MG63 (cell line): ENCODE data around the gene KLHL7. TPM values are rescaled to one million over a fixed set of nuclear protein-coding genes. Genes with fewer than 3 reads are reported as not detected.
"Not testable (repeated sequence)": the region's sequence is repeated elsewhere in the genome, so short reads cannot be mapped to it uniquely, and the experiment has no call there.

Experiments used
- DNase-seq: peaks from one replicate; pipeline ENCODE4 v3.0.0-alpha.2; 2020
- H3K27me3 ChIP-seq: fragments of 250-450 bp; sonication (Bioruptor Pico); 2 replicates; pipeline ENCODE4 v1.5.1; 2020; ENCODE audit warnings: mild to moderate bottlenecking, moderate library complexity
- H3K36me3 ChIP-seq: fragments of 250-450 bp; sonication (Bioruptor Pico); 2 replicates; pipeline ENCODE4 v1.5.1; 2020; ENCODE audit warnings: mild to moderate bottlenecking, moderate library complexity
- H3K4me3 ChIP-seq: fragments of 250-450 bp; sonication (Bioruptor Pico); 2 replicates; pipeline ENCODE4 v1.5.1; 2020; ENCODE audit warnings: mild to moderate bottlenecking, moderate library complexity
- H3K9me3 ChIP-seq: fragments of 250-450 bp; sonication (Bioruptor Pico); 2 replicates; pipeline ENCODE4 v1.5.1; 2020; ENCODE audit warnings: mild to moderate bottlenecking, moderate library complexity
- total RNA-seq: library from RNA; depleted of rRNA; stranded (reverse); fragments of >200 nt; shearing (Covaris generic); gene quantifications from 2 replicates; pipeline ENCODE4 v1.2.3, GENCODE V29; 2014; ENCODE audit warnings: low replicate concordance

KLHL7 gene
- total RNA-seq, 1 experiment from 2014 or later: 16.2 TPM

GRCh38 chr7:23100697-23101096 is 4.9 kb upstream of the KLHL7 start:
- peaks cover 5% of the 10 kb centered on the region; the same call in 1 of the 2 replicates for H3K36me3 ChIP-seq
- no peak for DNase-seq
- H3K27me3 ChIP-seq: no peaks in the 10 kb centered on the region
- H3K9me3 ChIP-seq: peaks cover 17% of the 10 kb centered on the region
- H3K4me3 ChIP-seq: no peak overlapping the region

DNA sequence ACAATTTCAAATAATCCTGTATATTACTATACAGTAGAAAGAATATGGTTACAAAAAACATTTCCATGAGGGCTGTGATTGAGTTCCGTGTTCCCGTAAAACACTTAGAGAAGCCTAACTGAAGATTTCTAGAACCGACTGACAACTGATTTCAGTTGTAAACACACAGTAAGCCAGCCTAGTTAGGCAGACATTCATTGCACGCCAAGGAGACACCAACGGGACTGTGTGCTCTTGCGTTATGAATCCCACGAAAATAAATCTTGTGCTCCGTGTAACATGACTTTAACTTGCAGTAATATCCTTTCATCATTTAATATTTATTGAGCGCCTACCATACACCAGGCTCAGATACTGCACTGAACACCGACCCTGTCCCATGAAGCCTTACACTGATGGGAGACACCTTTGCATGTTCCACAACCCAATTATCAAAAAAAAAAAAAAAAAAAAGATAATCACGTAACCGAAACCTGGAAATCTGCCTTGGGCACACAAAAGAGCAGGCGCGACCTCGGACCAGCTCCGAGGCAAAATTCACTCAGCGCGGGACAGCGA is 420 bp upstream of the KLHL7 start:
- Histone ChIP-seq H3K27me3 (no peaks in the 10 kb centered on the region), H3K9me3 (peaks cover 14% of the 10 kb centered on the region), H3K36me3 (peaks cover 5% of the 10 kb centered on the region; the same call in 1 of the 2 replicates), H3K4me3 (peak overlapping the region; percentile 83)
- DNase-seq: no peak

- H3K4me3 ChIP-seq: peak overlapping the region; percentile 83
- H3K36me3 ChIP-seq: peaks cover 5% of the 10 kb centered on the region; the same call in 1 of the 2 replicates
- DNase-seq: peak; percentile 50
- H3K9me3 ChIP-seq: peaks cover 14% of the 10 kb centered on the region
- no peaks in the 10 kb centered on the region for H3K27me3 ChIP-seq
These were observed 655 bp downstream of the KLHL7 start for GRCh38 chr7:23106057-23106822.

- no peaks in the 10 kb centered on the region for H3K27me3 ChIP-seq
- DNase-seq: no peak
- peaks cover 5% of the 10 kb centered on the region; the same call in 1 of the 2 replicates for H3K36me3 ChIP-seq
- H3K9me3 ChIP-seq: peaks cover 10% of the 10 kb centered on the region
- peak overlapping the region; percentile 83 for H3K4me3 ChIP-seq
These were observed 1.5 kb downstream of the KLHL7 start for GRCh38 chr7:23106823-23107663.

- peaks cover 3% of the 10 kb centered on the region for H3K9me3 ChIP-seq
- H3K36me3 ChIP-seq: peaks cover 4% of the 10 kb centered on the region; the same call in 1 of the 2 replicates
- DNase-seq: no peak
- H3K4me3 ChIP-seq: peak overlapping the region; percentile 83
- no peaks in the 10 kb centered on the region for H3K27me3 ChIP-seq
These were observed 2.2 kb downstream of the KLHL7 start for GRCh38 chr7:23107781-23108180.

DNA sequence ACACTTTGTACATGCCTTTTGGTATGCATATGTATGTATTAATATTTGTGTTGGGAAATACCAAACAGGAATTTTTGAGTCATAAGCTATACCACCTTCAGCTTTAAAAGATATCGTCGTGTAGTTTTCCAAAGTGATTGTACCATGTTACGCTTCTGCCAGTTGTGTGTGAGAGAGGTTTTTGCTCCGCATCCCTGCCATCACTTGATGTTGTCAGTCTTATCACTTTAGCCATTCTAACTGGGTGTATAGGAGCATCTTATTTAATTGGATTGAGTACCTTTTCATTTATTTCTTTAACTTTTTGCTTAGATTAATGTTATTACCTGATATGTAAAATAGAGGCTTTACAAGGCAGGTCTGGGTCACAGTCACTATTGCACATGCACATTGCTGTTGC is 3.4 kb downstream of the KLHL7 start:
- no peaks in the 10 kb centered on the region for H3K36me3 ChIP-seq
- DNase-seq: no peak
- no peak overlapping the region for H3K4me3 ChIP-seq
- no peaks in the 10 kb centered on the region for H3K27me3 ChIP-seq
- no peaks in the 10 kb centered on the region for H3K9me3 ChIP-seq

GRCh38 chr7:23109470-23109869 is 3.9 kb downstream of the KLHL7 start:
- no peak for DNase-seq
- Histone ChIP-seq H3K36me3 (no peaks in the 10 kb centered on the region), H3K27me3 (no peaks in the 10 kb centered on the region), H3K4me3 (no peak overlapping the region), H3K9me3 (no peaks in the 10 kb centered on the region)

- Histone ChIP-seq H3K4me3 (no peak overlapping the region), H3K9me3 (no peaks in the 10 kb centered on the region), H3K36me3 (no peaks in the 10 kb centered on the region), H3K27me3 (no peaks in the 10 kb centered on the region)
- peak; percentile 58 for DNase-seq
These were observed 9.3 kb downstream of the KLHL7 start for GRCh38 chr7:23114896-23115295.

DNA sequence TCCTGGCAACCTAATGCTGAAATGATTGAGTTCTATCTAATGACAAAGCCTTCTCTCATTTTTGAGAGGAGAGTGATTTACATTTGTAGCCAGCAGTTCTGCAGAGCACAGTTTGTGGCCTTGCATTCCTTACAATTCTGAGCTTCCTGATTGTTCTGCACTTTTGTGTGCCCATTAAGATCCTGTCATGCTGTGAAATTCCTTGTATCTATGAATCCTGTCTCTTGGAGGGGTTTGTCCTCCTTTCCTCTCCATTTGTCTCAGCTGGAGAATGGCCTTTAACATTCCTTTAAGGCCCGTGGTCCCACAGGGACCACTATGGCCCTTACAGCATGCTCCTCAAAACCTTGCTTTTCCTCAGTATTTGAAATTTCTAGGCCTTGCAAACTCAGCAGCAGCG is 10.4 kb downstream of the KLHL7 start:
- DNase-seq: no peak

GRCh38 chr7:23117841-23118240 is 12.3 kb downstream of the KLHL7 start:
- DNase-seq: no peak
- Histone ChIP-seq H3K36me3 (no peaks in the 10 kb centered on the region), H3K27me3 (no peaks in the 10 kb centered on the region), H3K9me3 (no peaks in the 10 kb centered on the region), H3K4me3 (no peak overlapping the region)

More for the DNA sequence above, 10.4 kb downstream of the KLHL7 start:
- Histone ChIP-seq H3K4me3 (no peak overlapping the region), H3K9me3 (no peaks in the 10 kb centered on the region), H3K27me3 (no peaks in the 10 kb centered on the region), H3K36me3 (no peaks in the 10 kb centered on the region)

GRCh38 chr7:23120106-23120505 is 14.5 kb downstream of the KLHL7 start:
- no peak overlapping the region for H3K4me3 ChIP-seq
- H3K27me3 ChIP-seq: no peaks in the 10 kb centered on the region
- H3K9me3 ChIP-seq: no peaks in the 10 kb centered on the region
- H3K36me3 ChIP-seq: no peaks in the 10 kb centered on the region
- DNase-seq: no peak

DNA sequence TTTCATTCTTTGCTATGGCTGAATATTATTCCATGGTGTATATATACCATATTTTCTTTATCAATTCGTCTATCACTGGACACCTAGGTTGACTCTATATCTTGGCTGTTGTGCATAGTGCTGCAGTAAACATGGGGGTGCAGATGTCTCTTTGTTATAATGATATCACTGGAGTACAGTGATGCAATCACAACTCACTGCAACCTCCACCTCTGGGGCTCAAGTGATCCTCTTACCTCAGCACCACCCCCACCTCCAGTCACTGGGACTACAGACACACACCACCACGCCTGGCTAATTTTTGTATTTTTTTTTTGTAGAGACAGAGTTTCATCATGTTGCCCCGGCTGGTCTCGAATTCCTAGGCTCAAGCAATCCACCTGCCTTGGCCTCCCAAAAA is 15.6 kb downstream of the KLHL7 start:
- DNase-seq: no peak
- H3K9me3 ChIP-seq: no peaks in the 10 kb centered on the region
- H3K36me3 ChIP-seq: peaks cover 4% of the 10 kb centered on the region; the same call in 1 of the 2 replicates
- no peak overlapping the region for H3K4me3 ChIP-seq
- H3K27me3 ChIP-seq: no peaks in the 10 kb centered on the region

DNA sequence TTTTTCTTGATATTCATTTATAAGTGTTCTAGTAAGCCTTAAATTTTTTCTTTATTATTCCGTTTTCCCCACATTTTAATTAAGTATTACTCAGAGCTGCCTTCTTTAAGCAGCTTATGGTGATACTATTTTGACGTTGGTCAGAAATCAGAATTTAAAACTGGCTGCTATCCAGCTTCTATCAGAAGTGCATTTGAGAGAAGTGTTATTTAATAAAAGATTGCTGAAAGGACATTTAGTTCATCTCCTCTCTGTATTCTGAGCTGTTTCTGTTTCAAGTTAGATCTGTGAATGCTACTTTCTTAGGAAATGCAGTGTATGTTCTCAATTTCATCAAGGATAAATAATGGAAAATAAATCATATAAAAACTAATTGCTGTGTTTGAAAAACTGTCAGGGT is 17.4 kb downstream of the KLHL7 start:
- H3K27me3 ChIP-seq: no peaks in the 10 kb centered on the region
- DNase-seq: no peak
- peaks cover 4% of the 10 kb centered on the region; the same call in 1 of the 2 replicates for H3K36me3 ChIP-seq
- H3K4me3 ChIP-seq: no peak overlapping the region
- no peaks in the 10 kb centered on the region for H3K9me3 ChIP-seq

DNA sequence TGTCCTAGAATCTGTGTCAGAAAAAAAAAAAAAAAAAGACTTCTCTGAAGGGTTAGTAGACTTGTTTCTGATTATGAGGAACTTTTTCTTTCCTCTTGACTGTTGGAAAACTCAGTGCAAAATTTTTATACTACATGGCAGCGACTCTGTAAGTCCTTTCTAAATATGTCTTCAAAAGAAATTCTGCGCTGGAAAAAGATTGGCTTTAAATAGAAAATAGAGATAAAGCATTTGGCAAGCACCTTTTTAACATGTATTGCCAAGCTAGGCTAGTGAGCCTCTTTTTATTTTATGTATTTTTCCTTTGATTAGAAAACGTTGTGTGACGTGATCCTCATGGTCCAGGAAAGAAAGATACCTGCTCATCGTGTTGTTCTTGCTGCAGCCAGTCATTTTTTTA is 17.9 kb downstream of the KLHL7 start:
- H3K36me3 ChIP-seq: peaks cover 4% of the 10 kb centered on the region; the same call in 1 of the 2 replicates
- DNase-seq: no peak
- no peak overlapping the region for H3K4me3 ChIP-seq
- no peaks in the 10 kb centered on the region for H3K27me3 ChIP-seq
- no peaks in the 10 kb centered on the region for H3K9me3 ChIP-seq

- H3K9me3 ChIP-seq: no peaks in the 10 kb centered on the region
- DNase-seq: no peak
- H3K4me3 ChIP-seq: no peak overlapping the region
These were observed 23.5 kb downstream of the KLHL7 start for GRCh38 chr7:23129036-23129435.

GRCh38 chr7:23131799-23132198 is 26.2 kb downstream of the KLHL7 start:
- not testable (repeated sequence) for DNase-seq, H3K9me3 ChIP-seq, H3K27me3 ChIP-seq, H3K4me3 ChIP-seq, H3K36me3 ChIP-seq

More at GRCh38 chr7:23129036-23129435, 23.5 kb downstream of the KLHL7 start:
- Histone ChIP-seq H3K27me3 (no peaks in the 10 kb centered on the region), H3K36me3 (peaks cover 4% of the 10 kb centered on the region; the same call in 1 of the 2 replicates)

DNA sequence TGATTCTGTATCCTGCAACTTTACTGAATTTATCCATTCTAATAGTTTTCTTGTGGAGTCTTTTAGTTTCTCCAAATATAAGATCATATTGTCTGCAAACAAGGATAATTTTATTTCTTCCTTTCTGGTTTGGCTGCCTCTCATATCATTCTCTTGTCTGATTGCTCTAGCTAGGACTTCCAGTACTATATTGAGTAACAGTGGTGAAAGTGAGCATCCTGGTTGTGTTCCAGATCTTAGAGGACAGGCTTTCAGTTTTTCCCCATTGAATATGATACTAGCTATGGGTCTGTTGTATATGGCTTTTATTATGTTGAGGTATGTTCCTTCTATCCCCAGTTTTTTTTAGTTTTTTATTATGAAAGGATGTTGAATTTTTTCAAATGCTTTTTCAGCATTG is 28.2 kb downstream of the KLHL7 start:
- H3K4me3 ChIP-seq: no peak overlapping the region
- no peaks in the 10 kb centered on the region for H3K36me3 ChIP-seq
- no peaks in the 10 kb centered on the region for H3K27me3 ChIP-seq
- H3K9me3 ChIP-seq: no peaks in the 10 kb centered on the region
- no peak for DNase-seq
